Smooth muscle cell of trachea (primary cell): ENCODE results near the gene IQCC. TPM values are rescaled to one million over a fixed set of nuclear protein-coding genes. Genes with fewer than 3 reads are reported as not detected.

Experiments used
- total RNA-seq: library from RNA; depleted of rRNA; stranded (reverse); fragments of >200 nt; gene quantifications from 2 replicates; pipeline ENCODE4 v1.2.1, GENCODE V29; 2014

IQCC gene
- 1.5 and 2.0 TPM in 2 replicates for total RNA-seq

DNA sequence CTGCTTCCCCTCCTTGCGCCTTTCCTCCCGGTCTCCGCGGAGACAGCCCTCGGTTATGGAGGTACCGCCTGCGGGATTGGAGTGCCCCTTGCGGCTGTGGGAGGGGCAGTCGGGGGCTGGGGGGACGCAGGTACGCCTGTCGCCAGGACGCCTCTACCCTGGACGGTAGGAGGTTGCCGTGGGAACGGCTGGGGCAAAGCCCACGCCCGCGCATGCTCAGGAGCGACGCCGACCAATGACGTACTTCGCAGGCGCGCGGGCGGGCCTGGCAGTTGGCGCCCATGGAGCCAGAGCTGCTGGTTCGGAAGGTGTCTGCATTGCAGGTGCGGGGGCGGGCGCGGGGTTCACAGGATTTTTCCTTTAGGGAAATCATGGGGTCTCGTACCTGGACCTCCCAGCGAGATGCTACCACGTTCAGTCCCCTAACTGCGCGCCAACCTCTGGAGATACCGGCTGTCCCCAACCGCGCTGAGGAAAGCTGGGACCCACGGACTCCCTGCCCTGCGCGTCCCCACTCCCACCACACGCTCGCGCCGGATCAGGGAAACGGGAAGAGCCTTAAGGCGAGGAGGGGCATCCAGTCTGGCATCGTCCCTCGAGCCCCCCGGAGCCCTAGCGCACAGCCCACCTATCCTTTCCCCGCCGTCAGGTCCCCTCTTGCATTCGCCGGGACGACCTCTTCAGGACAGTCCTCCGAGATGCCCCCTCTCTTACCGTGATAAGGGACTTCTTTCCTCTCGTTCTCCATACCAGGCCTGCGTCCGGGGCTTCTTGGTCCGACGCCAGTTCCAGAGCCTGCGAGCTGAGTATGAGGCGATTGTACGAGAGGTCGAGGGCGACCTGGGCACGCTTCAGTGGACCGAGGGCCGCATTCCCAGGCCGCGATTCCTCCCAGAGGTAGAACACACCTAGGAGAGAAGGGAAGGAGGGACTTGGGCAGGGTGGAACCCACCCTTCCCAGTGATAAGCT, at the start of gene IQCC:
TSS of gene IQCC (plus strand) at position 271 of the 970 bp plus-strand sequence. CDS start at position 282, 11 bp downstream.

DNA sequence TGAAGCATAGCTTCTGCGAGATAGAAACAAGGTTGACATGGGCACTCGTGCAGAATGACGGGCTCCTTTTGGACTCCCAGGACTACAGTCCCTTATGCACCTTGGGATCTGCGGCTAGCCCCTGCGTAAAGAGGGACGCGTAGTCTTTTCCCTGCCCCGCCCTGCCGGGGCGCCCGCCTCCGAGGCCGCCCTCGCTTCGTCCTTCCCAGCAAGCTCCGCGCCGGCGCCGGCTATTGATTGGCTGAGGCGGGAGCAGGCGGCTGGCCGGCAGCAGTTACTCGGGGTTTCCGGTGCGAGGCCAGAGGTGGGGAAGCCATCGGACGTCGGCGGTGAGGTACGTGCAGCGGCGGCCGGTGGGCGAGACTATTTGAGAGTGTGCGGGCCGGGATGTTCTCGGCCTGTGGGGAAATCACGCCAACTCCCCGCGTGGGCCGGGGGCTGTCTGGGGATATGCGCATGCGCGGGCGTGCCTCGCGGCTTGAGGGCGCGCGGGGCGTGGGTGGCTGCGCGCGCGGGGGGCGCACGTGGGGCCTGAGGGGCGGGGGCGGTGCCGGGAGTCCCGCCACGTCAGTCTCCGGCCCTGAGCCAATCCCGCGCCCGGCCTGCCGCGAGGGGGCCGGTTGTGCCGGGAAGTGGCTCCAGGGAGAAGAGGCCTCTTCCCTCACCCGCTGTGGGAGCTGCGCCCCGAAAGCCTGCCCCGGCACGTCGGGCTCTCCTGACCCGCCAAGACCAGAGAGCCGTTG, 25.9 kb upstream of the IQCC start, which contains the start of gene TXLNA:
TSS of gene TXLNA (plus strand) at position 233 of the 743 bp plus-strand sequence. CDS start 671 bp downstream, outside the sequence.

DNA sequence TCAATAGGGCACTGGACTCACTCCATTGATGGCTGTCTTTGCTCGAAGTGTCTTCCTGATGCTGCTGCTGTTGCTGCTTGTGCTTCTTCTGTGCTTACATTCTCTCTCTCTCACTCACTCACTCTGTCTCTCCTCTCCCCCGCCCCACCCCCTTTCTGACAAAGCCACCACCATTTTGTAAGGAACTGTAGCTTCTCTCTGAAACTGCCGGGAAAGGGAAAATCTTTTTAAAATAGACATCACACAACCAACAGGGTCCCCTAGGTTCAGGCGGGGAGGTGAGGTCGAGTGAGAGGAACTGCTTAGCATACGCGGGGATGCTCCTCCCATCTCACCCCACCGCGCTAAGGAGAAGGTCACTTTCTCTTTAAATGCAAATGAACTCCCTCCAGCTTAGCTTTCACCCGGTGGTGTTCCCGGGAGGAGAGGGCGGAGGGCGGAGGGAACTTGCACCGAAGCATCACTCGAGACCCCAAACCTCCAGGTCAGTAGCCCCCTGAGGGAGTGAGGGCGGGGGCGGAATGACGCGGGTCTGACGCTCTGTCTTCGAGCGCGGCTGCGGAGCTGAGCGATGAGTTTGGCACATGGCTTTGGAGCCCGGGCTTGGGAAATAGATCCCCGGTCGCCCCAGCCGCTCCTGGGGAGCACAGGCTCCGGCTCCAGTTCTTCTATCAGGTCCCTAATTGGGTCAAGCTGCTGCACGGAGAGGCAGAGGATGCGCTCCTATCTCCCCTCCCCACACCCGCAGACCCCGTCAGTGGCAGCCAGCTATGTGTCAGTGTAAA, 5.1 kb upstream of the IQCC start, which contains the start of gene CCDC28B:
TSS of gene CCDC28B (plus strand) at position 370 of the 785 bp plus-strand sequence. CDS start 1,341 bp downstream, outside the sequence.

DNA sequence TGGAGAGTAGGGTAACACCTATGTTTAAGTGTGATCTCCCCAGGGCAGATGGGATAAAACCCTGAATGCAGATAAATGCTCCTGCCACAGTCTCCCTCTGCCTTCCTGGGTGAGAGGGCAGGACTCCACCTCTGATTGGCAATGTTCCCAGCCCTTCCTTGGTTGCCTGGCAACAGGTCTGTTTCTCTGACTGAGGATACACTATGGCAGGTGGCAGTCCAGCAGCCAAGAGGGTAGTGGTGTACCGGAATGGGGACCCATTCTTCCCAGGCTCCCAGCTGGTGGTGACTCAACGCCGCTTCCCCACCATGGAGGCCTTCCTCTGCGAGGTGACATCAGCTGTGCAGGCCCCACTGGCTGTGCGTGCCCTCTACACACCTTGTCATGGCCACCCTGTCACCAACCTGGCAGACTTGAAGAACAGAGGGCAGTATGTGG, 3.4 kb downstream of the IQCC start, which contains the start of gene DCDC2B:
TSS of gene DCDC2B (plus strand) at position 199 of the 438 bp plus-strand sequence. CDS start at position 204, 5 bp downstream.

DNA sequence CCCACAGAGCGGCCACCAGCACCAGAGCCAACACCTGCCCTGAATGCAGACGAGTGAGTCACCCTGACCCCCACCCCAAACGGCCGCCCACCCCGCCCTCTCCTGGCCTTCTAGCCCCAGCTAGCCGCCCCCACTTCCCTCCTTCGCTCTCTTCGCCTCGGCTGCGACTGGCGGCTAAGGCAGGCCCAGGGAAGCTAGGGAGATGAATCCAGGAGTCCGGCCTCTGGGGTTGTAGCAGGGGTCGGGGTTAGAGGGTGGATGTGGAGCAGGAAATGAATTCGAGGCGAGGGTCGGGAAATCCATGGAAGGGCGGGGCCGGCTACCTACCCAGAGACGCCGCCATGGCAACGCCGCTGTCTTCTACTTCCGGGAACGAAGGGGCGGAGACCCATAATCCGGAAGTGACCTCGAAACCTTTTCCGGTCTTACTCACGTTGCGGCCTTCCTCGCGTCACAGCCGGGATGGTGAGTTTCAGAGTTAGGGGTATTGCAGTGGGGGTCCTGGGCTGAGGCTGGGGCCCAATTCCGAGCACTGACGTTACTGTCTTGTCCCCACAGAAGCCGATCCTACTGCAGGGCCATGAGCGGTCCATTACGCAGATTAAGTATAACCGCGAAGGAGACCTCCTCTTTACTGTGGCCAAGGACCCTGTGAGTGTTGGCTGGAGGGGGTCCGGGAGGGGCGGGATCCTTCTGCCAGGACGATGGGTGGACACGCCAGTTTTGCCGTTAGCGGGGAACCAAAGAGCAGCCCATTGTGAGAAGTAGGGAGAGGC, 16.7 kb downstream of the IQCC start, which contains the start of the genes EIF3I and TMEM234:
TSS of gene EIF3I (plus strand) at position 428 of the 776 bp plus-strand sequence. CDS start at position 463, 35 bp downstream.
TSS of gene TMEM234 (minus strand) at position 374 of the 776 bp plus-strand sequence. CDS start at position 343, 31 bp downstream.

DNA sequence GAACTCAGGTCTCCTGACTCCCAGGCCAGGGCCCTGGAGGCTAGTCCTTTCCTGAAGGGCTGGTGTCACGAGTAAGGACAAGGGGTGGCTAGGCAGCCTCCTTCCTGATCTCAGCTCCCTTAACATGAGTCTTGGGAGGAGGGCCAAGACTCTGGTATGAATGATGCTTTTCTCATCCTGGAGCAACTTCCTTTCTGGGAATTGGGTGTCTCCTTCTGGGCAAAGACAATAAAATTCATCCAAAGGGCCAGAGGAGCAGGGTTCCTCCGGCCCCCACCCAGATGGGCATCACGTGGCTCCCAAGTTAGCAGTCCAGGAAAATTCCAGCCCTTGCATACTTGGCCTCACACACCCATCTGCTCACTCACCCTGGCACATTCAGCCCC, 41.4 kb downstream of the IQCC start, which contains the start of gene FAM167B:
TSS of gene FAM167B (plus strand) at position 335 of the 386 bp plus-strand sequence. CDS start 200 bp downstream, outside the sequence.

DNA sequence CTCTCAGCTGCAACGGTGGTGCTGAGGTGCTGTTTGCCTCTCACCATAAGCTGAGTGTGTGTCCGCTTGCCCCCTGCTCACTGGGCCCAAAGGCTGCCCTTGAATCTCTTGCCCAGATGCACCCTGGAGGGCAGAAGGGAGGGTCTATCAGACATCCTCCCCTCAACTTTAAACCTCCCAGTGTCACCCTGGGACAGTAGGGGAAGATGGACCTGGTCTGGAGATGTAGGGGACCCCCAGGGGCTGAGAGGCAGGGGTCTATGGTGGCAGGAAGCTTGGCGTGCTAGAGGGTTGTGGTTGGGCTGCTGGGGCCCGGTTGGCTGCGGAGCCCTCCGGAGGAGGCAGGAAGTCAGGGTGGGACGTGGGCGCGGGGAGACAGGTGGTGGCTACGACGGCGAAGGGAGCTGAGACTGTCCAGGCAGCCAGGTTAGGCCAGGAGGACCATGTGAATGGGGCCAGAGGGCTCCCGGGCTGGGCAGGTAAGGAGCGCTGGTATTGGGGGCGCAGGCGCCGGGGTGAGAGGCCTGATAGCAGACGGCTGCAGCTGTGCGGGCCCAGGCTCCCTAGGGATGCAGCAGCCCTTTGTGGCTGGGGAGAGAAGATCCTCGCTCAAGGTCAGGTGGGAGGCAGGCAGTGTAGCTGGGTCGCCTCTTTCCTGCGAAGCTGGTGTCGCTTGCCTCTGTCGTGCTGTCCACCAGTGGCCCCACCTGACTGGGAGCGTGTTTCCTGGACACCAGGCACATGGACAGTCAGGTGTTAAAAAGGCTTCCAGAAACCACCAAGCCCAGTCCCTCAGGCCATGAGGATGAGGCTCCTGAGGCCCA, 45.6 kb downstream of the IQCC start, which contains the start of gene LCK:
TSS of gene LCK (plus strand) at position 373 of the 824 bp plus-strand sequence. CDS start 23,065 bp downstream, outside the sequence.

Other genes starting within 250 kb of the IQCC start
- gene KHDRBS1, start 191.8 kb upstream of the IQCC start, total RNA-seq, result 52.9 and 108 TPM in 2 replicates
- gene TMEM39B, start 132.7 kb upstream of the IQCC start, total RNA-seq, result 5.5 and 7.1 TPM in 2 replicates
- 39.9 and 47.5 TPM in 2 replicates for gene KPNA6, start 97.6 kb upstream of the IQCC start, total RNA-seq
- gene TXLNA, start 26.0 kb upstream of the IQCC start, total RNA-seq, result 81.4 and 120 TPM in 2 replicates
- gene CCDC28B, start 5.1 kb upstream of the IQCC start, total RNA-seq, result 8.1 and 12.4 TPM in 2 replicates
- gene DCDC2B, start 3.4 kb downstream of the IQCC start, total RNA-seq, result not detected in 2 replicates
- 20.5 and 22.3 TPM in 2 replicates for gene TMEM234, start 16.7 kb downstream of the IQCC start, total RNA-seq
- 426 and 471 TPM in 2 replicates for gene EIF3I, start 16.7 kb downstream of the IQCC start, total RNA-seq
- gene FAM167B, start 41.6 kb downstream of the IQCC start, total RNA-seq, result 0.29 and 0.66 TPM in 2 replicates
- not detected in 2 replicates for gene LCK, start 45.6 kb downstream of the IQCC start, total RNA-seq
- 89.2 and 99.5 TPM in 2 replicates for gene HDAC1, start 86.4 kb downstream of the IQCC start, total RNA-seq
- 7.3 and 20.5 TPM in 2 replicates for gene MARCKSL1, start 130.6 kb downstream of the IQCC start, total RNA-seq
- gene FAM229A, start 156.8 kb downstream of the IQCC start, total RNA-seq, result 1.6 and 2.3 TPM in 2 replicates
- gene TSSK3, start 156.9 kb downstream of the IQCC start, total RNA-seq, result 1.0 and 1.3 TPM in 2 replicates
- gene BSDC1, start 188.8 kb downstream of the IQCC start, total RNA-seq, result 60.7 and 70.0 TPM in 2 replicates